Esophagus mucosa (tissue), 1 donor: ENCODE measurements around the gene CENPI. TPM values are rescaled to one million over a fixed set of nuclear protein-coding genes. Genes with fewer than 3 reads are reported as not detected.

Source experiments
- total RNA-seq: library from RNA; stranded (reverse); gene quantifications from one replicate; pipeline ENCODE4 v1.2.4, GENCODE V29; 2023
- donor health status: DM: yes; HTN: yes; CAD: no.

Gene CENPI
- total RNA-seq, 1 donor from 2014 or later: 3.9 TPM

Other genes with a start within 250 kb of the CENPI start
- 0.08 TPM for gene NOX1, start 223.8 kb upstream of the CENPI start, total RNA-seq
- 3.7 TPM for gene XKRX, start 169.3 kb upstream of the CENPI start, total RNA-seq
- gene ARL13A, start 128.5 kb upstream of the CENPI start, total RNA-seq: not detected
- gene TRMT2B, start 46.1 kb upstream of the CENPI start, total RNA-seq: 13.3 TPM
- gene TMEM35A, start 19.3 kb upstream of the CENPI start, total RNA-seq: 1.1 TPM
- gene DRP2, start 121.6 kb downstream of the CENPI start, total RNA-seq: 0.04 TPM
- gene TAF7L, start 193.1 kb downstream of the CENPI start, total RNA-seq: 0.12 TPM